HL-60/S4 treated with retinoic acid at 250 ng/mL for 4 days and 3 days (cell line): ENCODE data around the gene FRMPD1.

ENCODE experiments used
- in situ Hi-C: fragments of 300-500 bp; cut with MboI; formaldehyde crosslinking; loops from 2 replicates; pipeline ENCODE4 v1.7.0; 2022; ENCODE audit warnings: low sequenced_read_pairs

Gene FRMPD1

DNA sequence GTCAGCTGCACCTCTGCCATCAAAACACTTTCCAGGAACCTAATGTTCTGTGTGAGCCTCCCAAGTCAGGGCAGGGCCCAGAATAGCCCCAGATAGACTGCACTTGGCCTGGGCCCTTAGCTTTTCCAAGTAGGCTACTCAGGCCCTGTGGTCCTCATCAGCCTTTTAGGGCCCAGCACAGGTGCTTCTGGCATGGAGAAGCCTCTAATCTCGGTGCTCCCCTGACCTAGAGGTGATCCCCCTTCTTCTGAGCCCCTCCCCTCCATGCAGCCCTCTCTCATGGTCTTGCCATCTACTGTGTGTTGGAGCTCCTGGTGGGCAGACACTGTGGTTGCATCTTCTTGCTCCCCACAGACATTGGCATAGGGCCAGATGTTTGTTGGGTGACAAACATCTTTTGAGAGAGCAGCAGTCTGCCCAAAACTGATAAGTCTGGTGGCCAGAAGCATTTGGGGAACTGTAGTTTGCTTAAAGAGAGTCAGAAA lies 28.1 kb downstream of the FRMPD1 start:
- in situ Hi-C loops: no loop called here

GRCh38 chr9:37679649-37680402 lies 29.1 kb downstream of the FRMPD1 start:
- in situ Hi-C loops: no loop called here

GRCh38 chr9:37682951-37683350 lies 32.2 kb downstream of the FRMPD1 start:
- in situ Hi-C loops: no loop called here

DNA sequence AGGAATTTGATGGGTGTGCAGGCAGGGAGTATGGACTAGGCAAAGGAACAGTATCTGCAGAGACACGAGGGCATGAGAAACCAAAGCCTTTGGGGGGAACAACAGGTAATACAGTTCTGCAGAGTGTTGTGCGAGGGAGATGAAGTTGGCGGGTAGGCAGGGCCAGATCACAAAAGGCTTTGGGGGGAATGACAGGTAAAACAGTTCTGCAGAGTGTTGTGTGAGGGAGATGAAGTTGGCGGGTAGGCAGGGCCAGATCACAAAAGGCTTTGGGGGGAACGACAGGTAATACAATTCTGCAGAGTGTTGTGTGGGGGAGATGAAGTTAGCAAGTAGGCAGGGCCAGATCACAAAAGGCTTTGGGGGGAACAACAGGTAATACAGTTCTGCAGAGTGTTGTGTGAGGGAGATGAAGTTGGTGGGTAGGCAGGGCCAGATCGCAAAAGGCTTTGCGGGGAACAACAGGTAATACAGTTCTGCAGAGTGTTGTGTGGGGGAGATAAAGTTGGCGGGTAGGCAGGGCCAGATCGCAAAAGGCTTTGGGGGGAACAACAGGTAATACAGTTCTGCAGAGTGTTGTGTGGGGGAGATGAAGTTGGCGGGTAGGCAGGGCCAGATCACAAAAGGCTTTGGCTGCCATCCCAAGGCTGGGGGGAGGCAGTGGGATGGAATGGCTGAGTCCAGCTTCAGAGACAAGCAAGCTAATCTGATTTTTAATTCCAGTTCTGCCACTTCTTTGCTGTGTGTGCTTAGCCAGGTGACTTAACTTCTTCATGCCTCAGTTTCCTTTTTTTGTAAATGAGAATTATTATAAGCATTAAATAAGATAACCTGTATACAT lies 33.0 kb downstream of the FRMPD1 start:
- in situ Hi-C loops: no loop called here

DNA sequence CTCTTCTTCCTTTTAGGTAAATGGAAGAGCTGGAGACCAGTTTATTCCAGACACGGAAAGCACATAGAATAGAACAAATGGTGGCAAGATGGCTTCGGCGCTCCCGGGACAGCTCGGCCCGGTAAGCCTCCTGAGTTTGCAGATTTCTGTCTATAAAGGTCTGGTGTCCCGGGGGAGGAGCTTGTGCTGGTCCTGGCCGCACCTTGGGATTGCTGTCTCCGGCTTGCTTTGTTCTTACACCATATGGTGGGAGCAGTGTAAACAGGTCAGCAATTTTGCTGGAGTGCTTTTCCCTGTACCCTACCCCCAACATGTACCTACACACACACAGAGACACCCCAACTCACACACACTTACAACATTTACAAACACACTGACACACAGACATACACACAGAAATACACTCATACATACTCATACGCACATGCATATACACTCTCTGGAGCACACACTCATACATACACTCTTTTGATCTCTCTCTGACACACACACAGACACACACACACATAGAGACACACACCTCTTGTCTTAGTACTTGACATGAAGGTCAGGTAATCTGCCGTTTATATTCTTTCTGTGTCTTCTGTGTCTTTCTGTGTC lies 42.0 kb downstream of the FRMPD1 start:
- in situ Hi-C loops: no loop called here

GRCh38 chr9:37693260-37693659 lies 42.5 kb downstream of the FRMPD1 start:
- in situ Hi-C loops: no loop called here

GRCh38 chr9:37694355-37694754 lies 43.6 kb downstream of the FRMPD1 start:
- in situ Hi-C loops: no loop called here

- in situ Hi-C loops: no loop called here
Measured at GRCh38 chr9:37696528-37696927, 45.8 kb downstream of the FRMPD1 start.

DNA sequence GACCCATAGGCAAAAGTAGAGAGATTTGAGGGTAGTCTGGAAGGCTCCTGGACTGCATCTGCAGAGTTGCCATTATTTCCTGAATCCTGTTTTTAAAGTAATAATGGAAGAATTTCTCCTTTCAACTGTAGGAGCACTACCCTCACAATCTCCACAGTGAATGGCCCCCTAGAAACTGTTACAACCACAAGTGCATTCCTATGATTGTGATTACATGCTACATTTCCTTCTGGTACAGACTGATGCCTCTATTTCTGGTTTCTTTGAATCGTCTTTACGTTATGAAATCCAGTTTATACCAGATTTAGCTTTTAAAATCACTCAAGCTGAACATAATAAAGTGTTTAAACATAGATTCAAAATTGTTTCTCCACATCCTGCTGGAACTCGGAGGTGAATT lies 49.4 kb downstream of the FRMPD1 start:
- in situ Hi-C loops: no loop called here

GRCh38 chr9:37700900-37701299 lies 50.1 kb downstream of the FRMPD1 start:
- in situ Hi-C loops: no loop called here

GRCh38 chr9:37705787-37706186 lies 55.0 kb downstream of the FRMPD1 start:
- in situ Hi-C loops: no loop called here

- in situ Hi-C loops: no loop called here
Measured at GRCh38 chr9:37706290-37706689, 55.5 kb downstream of the FRMPD1 start.

GRCh38 chr9:37707748-37708147 lies 57.0 kb downstream of the FRMPD1 start:
- in situ Hi-C loops: no loop called here

- in situ Hi-C loops: no loop called here
Measured at GRCh38 chr9:37710046-37710445, 59.3 kb downstream of the FRMPD1 start.

- in situ Hi-C loops: no loop called here
Measured at GRCh38 chr9:37715260-37715659, 64.5 kb downstream of the FRMPD1 start.

GRCh38 chr9:37715991-37716505 lies 65.3 kb downstream of the FRMPD1 start:
- in situ Hi-C loops: no loop called here

- in situ Hi-C loops: no loop called here
Measured at GRCh38 chr9:37719526-37719925, 68.8 kb downstream of the FRMPD1 start.

GRCh38 chr9:37727013-37727412 lies 76.3 kb downstream of the FRMPD1 start:
- in situ Hi-C loops: loop anchor here (25.0 kb wide), 1 partner anchor 635 kb away; no protein-coding TSS in a partner anchor

- in situ Hi-C loops: loop anchor here (25.0 kb wide), 1 partner anchor 633 kb away; no protein-coding TSS in a partner anchor
Measured at GRCh38 chr9:37729499-37729898, 78.7 kb downstream of the FRMPD1 start.

GRCh38 chr9:37730256-37730655 lies 79.5 kb downstream of the FRMPD1 start:
- in situ Hi-C loops: loop anchor here (25.0 kb wide), 1 partner anchor 632 kb away; no protein-coding TSS in a partner anchor

DNA sequence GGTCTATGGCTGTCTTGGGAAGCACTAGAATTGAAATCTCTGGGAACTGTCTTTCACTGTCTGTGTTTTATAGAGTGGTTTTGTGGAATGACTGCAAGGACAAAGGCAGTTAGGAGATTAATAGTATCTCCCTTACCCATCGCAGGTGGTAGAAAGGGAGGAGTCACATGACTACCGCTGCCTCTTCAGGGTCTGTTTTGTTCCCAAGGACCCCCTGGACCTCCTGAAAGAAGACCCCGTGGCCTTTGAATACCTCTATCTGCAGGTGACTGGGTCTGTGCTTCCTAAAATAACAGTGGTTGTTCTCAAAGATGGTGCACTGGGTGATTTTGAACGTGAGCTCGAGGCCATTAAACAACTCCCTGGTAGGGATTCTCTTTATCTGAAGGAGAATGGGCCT lies 80.1 kb downstream of the FRMPD1 start:
- in situ Hi-C loops: loop anchor here (25.0 kb wide), 1 partner anchor 631 kb away; no protein-coding TSS in a partner anchor
